HG03378 (cell line): ENCODE measurements around the gene SENP2.
"Not testable (repeated sequence)": the region's sequence is repeated elsewhere in the genome, so short reads cannot be mapped to it uniquely, and the experiment has no call there.

Experiments used
- ATAC-seq: cut with Tn5 transposase; IDR thresholded peaks from one replicate; pipeline ENCODE4 v1.9.1; 2021; ENCODE audit warnings: mild to moderate bottlenecking, moderate library complexity; ENCODE audit not compliant: unreplicated experiment

SENP2 gene

DNA sequence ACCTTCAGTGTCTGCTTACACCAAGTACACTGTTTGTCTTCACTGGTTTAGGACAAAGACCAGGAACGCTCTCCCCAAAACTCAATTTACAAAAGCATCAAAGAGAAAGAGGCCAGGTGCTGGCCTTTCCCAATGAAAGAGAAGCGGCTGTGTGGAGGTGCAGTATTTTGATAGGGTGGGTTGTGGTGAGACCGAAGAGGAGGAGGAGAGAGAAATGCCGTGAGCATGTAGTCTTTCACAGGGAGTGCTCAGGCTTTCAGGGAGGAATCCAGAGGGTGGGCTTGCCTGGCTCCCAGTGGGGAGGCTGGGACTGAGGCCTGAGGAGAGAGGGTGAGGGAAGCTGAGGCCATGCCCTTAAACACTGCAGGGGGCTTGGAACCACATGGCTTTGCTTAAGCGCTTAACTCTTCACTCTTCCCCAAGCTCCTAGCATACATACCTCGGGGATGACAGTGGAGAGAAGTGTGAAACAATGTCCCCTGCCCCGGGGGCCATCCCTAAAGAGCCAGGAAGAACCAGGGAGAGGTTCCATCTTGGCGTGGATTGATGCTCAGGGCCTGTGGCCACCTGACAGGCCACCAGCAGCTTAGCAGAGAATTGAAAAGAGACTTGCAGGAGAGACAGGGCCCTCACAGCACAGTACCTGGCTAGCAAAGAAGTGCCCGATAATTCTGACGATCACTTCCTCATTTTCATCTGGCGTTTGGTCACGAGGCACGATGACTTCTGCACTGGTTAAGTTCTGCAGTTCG, 60.5 kb downstream of the SENP2 start:
- no peak for ATAC-seq

DNA sequence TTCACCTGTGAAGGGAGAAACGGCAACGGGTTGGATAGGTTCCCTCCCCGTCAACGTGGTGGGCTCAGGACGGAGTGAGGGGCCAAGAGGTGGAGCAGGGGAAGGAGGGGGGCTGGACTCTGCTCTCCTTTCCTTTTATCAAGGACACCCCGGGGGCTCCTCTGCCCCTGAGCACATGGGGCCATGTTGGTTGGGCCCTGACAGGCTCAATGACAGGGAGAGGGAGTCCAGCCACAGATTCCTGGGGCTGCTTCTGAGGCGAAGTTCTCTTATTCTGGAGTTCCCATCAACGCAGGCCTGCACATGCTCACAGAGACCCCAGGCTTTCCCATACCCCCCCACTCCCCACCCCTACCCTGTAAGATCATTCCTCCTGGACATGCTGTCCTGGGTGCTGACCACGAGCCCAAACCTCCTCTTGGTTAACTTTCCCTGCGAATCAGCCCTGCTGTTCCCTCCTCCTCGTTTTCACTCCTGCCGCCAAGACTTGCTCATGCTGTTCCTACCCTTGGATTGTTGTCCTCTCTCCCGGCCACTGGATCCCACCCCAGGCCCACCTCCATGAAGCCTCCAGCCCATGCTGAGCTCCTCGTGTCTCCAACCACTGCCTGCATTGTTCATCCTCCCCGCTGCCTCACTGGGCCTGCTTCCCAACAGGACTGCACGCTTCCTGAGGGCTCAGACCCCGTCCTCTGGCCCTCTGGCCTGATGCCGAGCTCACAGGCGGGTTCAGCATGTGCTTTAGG, 61.2 kb downstream of the SENP2 start:
- ATAC-seq: no peak

DNA sequence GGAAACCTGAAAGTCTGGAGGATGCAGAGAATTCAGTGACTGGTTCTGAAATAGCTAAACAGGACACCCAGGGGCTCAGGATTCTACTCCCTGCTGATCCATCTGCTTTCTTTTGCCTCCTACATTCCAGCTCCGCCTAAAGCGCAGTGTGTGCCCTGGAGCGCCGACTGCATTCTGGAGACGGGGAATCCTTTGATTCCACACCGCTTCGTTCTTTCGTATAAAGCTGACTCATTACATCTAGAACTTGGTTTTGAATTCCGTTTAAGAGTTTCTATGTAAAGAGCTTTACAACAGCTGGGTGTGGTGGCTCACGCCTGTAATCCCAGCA, 61.8 kb downstream of the SENP2 start:
- ATAC-seq: no peak

- ATAC-seq: no peak
Measured at GRCh38 chr3:185648396-185648795, 62.3 kb downstream of the SENP2 start.

DNA sequence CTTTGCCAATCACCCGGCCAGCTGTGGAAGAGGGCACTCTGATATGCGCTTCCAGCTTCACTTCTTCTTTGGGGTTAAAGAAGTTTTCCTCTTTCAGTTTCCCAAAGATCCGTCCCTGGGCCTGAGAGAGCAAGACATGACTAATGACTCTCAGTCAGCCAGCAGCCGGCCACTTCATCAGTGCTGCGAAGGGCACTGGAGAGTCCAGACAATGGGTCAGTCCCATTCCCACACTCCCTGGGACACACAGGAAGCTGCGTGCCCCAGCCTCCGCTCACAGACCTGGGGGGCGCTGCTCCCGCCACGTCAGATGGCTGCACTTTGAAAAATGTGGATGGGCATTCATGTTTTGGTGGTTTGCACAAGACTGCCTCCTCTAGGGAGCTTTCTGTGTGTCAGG, 63.3 kb downstream of the SENP2 start:
- ATAC-seq: no peak

GRCh38 chr3:185651971-185652370, 65.9 kb downstream of the SENP2 start:
- no peak for ATAC-seq

DNA sequence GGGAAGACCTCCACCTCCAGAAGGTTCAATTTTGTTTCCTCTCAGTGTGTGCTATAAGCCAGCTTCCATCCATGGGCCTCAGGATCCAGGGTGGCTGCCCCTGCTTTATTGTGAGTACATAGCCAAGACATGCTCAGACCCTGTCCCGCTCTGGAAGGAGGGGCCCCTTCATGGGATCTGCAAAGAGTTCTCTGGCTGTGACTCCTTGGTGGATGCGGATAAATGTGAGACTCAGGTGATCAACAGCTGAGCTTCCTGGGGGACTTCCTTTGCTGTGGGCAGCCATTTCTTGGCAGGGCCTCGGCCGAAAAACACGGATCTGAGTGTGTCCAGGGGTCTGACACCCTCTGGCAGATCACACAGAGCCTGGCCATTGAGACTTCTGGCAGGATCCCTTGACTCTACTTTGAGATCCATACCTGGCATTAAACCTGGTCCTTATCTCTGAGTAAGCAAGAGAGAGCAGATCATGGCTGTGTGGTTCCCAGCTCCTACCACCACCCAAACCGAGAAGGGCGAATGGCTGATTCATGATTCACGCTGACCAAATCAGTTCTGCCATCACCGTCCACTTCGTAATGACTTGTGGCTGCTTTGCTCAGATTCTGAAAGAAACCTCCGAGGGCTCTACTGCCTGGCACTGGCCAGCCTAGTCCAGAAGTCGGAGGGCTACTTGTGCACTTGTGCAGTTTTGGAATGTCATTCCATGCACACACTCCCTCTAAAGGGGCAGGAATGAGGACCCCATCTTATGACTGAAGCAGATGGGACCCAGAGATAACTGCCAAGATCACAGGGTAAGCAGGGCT, 68.1 kb downstream of the SENP2 start:
- ATAC-seq: no peak

- no peak for ATAC-seq
Measured at GRCh38 chr3:185654758-185655145, 68.7 kb downstream of the SENP2 start.

DNA sequence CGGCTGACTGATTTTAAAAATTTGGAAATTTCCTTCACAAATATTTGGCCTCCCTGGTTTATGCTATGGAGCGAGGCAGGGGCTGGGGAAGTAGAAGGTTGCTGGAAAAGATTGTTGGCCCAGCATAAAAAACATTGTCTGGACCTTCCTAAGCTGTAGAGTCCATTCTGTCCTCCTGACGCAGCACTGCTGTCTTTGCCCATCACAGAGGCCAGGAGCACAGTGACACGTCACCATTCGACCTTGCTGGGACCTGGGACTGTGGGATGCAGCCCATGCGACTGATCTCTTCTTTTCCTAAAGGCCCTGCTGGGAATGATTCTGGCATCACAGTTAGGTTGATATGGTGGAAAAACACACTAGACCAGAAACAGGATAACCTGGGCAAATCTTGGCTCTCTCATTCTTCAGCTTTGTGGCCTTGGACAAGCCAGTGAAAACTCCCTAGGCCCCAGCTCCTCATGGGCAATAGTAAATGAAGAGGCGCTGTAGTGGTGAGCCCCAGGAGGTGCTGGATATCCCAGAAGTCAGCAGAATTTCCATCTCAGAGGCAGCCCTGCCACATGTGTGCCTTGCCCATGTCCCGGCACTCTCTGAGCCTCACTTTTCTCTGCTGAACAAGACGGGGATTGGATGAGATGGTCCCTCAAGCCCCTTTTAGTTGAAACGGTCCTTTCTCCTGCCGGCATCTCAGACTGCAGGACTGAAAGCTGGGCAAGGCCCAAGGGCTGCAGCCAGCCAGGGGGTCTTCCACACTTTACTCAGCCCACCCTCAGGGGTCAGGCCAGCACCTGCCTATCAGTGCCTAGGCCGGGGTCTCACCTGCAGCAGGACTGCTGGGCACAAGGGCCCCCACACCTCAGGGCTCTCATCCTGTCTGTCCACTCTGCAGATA, 69.6 kb downstream of the SENP2 start:
- no peak for ATAC-seq

- ATAC-seq: no peak
Measured at GRCh38 chr3:185656321-185656840, 70.3 kb downstream of the SENP2 start.

GRCh38 chr3:185657211-185657610, 71.1 kb downstream of the SENP2 start:
- no peak for ATAC-seq

GRCh38 chr3:185657691-185658503, 71.8 kb downstream of the SENP2 start:
- no peak for ATAC-seq

GRCh38 chr3:185658504-185658912, 72.4 kb downstream of the SENP2 start:
- no peak for ATAC-seq

- ATAC-seq: no peak
Measured at GRCh38 chr3:185658943-185659342, 72.8 kb downstream of the SENP2 start.

DNA sequence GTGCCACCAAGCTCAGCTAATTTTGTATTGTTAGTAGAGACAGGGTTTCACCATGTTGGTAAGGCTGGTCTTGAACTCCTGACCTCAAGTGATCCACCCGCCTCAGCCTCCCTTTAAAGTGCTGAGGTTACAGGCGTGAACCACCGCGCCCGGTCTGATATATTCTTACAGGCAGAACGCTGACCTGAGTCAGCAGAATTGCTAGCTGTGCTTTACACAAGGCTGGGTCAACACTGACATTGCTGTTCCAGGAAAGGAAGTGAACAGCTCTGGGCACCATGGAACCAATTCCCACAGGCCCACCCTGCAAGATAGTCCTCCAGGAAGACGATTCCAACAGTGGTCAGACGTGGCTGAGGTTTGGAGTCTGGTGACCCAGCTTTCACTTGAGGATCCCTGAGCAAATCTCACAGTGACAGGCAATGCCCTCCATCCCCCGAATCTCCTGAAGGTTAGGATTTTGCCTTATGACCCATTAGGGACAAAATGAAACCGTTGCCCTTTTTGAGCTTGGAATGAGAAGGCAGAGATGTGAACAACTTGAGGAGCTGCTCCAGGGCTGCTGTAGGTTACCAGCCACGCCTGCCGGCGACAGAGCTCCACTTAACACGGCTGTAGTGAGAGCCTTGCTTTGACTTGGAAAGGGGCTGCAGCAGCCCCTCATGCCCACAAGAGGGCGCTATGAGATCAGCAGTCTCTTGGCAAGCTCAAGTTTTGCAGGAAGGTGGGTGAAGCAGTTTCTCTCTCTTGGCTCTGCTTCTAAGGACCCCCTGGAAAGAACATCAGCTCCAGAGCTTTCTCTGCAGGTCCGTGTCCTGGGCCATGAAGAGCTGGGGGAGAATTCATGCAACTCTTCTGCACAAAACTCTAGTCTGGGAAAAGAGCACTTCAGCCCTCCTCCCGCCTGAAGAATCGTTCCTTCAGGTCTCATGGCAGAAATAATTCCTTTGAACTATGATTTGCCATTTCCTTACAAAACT, 74.1 kb downstream of the SENP2 start:
- ATAC-seq: no peak

GRCh38 chr3:185661296-185661695, 75.2 kb downstream of the SENP2 start:
- ATAC-seq: not testable (repeated sequence)

DNA sequence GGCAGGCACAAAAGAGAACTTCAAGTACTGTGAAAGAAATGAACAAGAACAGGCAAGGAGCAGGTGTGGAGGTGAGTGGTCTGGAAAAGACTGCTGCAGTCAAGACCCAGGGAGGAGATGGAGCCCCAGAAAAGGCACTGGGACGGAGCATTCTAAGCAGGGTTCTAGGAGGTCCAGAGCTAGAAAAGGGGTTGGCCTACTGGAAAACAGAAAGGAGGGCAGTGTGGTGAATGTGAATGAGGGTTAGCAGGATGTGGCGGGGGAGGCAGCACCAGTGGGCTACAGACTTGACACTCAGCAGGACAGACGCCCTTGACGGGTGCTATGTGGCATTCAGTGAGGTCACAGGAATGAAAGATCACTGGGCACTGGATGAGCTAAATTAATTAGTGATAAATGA, 75.7 kb downstream of the SENP2 start:
- no peak for ATAC-seq

DNA sequence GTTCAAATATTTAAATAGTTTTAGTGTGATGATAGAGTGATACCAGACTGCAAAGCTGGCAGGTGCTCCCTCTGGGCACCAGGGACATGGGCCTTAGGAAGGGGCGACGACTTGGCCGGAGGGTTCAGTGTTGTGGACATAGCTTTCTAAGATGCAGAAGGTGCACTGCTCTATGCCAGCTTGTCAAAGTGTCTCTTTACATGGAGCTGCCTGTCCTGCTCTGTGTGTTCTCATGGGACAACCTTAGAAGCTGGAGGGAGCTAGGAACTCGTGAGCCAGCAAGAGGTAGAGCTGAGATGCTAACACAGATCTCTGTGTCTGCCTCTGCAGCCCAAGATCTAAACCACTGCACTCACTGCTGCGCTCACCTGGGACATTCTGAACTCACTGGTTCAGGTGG, 77.8 kb downstream of the SENP2 start:
- no peak for ATAC-seq

- ATAC-seq: no peak
Measured at GRCh38 chr3:185667574-185667973, 81.5 kb downstream of the SENP2 start.
